HL-60 (cell line): ENCODE results near the gene COP1.

Source experiments
- DNase-seq, 2 experiments: peaks; one replicate each; pipeline ENCODE4 v3.0.0-alpha.2; 2010 to 2020; ENCODE audit warnings: low read depth in 1 of 2, low spot score in 1 of 2
- H3K27ac ChIP-seq: fragments of 250-450 bp; sonication (Bioruptor Pico); replicated peaks from 2 replicates; pipeline ENCODE4 v1.5.1; 2020; ENCODE audit warnings: mild to moderate bottlenecking, moderate library complexity
- H3K27me3 ChIP-seq: fragments of 250-450 bp; sonication (Bioruptor Pico); 2 replicates; pipeline ENCODE4 v1.5.1; 2021; ENCODE audit warnings: mild to moderate bottlenecking, moderate library complexity; ENCODE audit not compliant: insufficient read depth, poor library complexity, severe bottlenecking
- H3K4me3 ChIP-seq: replicated peaks from 2 replicates; pipeline ENCODE4 v1.5.1; 2011; ENCODE audit warnings: mild to moderate bottlenecking, control low read depth, low read length; ENCODE audit not compliant: insufficient read depth
- CTCF ChIP-seq: IDR thresholded peaks from one replicate; pipeline ENCODE4 v1.5.1; 2011; ENCODE audit warnings: low read length, control low read depth, inconsistent platforms; ENCODE audit not compliant: insufficient read depth
- GABPA ChIP-seq: IDR thresholded peaks from 2 replicates; pipeline ENCODE4 v1.6.1; 2012; ENCODE audit warnings: low read depth
- POLR2AphosphoS5 ChIP-seq: IDR thresholded peaks from 2 replicates; pipeline ENCODE4 v1.6.1; 2012; ENCODE audit warnings: low read depth
- REST ChIP-seq: IDR thresholded peaks from 2 replicates; pipeline ENCODE4 v1.6.1; 2012; ENCODE audit warnings: low read depth; ENCODE audit not compliant: insufficient replicate concordance
- SPI1 ChIP-seq: IDR thresholded peaks from 2 replicates; pipeline ENCODE4 v1.6.1; 2012; ENCODE audit warnings: low read depth, mild to moderate bottlenecking, borderline replicate concordance

Gene COP1

GRCh38 chr1:176195547-176195946, 11.5 kb downstream of the COP1 start:
- TF ChIP-seq POLR2AphosphoS5 = no peak
- TF ChIP-seq GABPA = no peak
- no peak for TF ChIP-seq SPI1
- no peak for TF ChIP-seq CTCF
- no peak for TF ChIP-seq REST
- Histone ChIP-seq H3K27me3 (no peaks in the 10 kb centered on the region), H3K4me3 (no peak overlapping the region), H3K27ac (no peak overlapping the region)
- DNase-seq = no peak

- DNase-seq = no peak
- Histone ChIP-seq H3K4me3 (no peak overlapping the region), H3K27ac (no peak overlapping the region), H3K27me3 (no peaks in the 10 kb centered on the region)
- no peak for TF ChIP-seq CTCF
- no peak for TF ChIP-seq GABPA
- TF ChIP-seq POLR2AphosphoS5 = no peak
- TF ChIP-seq REST = no peak
- no peak for TF ChIP-seq SPI1
Measured at GRCh38 chr1:176193663-176194062, 13.4 kb downstream of the COP1 start.

GRCh38 chr1:176193023-176193422, 14.1 kb downstream of the COP1 start:
- Histone ChIP-seq H3K27me3 (no peaks in the 10 kb centered on the region), H3K27ac (no peak overlapping the region), H3K4me3 (no peak overlapping the region)
- DNase-seq = no peak
- TF ChIP-seq CTCF = no peak
- TF ChIP-seq POLR2AphosphoS5 = no peak
- TF ChIP-seq SPI1 = no peak
- no peak for TF ChIP-seq REST
- no peak for TF ChIP-seq GABPA
